GM12801 (cell line): ENCODE measurements around the gene LTK.

Source experiments
- TF ChIP-seq, protein P1 (sequence below): IDR thresholded peaks from one replicate; pipeline ENCODE4 v1.5.1; 2011; ENCODE audit warnings: control low read depth; ENCODE audit not compliant: insufficient read length; ENCODE audit errors: extremely low read depth

The LTK gene

DNA sequence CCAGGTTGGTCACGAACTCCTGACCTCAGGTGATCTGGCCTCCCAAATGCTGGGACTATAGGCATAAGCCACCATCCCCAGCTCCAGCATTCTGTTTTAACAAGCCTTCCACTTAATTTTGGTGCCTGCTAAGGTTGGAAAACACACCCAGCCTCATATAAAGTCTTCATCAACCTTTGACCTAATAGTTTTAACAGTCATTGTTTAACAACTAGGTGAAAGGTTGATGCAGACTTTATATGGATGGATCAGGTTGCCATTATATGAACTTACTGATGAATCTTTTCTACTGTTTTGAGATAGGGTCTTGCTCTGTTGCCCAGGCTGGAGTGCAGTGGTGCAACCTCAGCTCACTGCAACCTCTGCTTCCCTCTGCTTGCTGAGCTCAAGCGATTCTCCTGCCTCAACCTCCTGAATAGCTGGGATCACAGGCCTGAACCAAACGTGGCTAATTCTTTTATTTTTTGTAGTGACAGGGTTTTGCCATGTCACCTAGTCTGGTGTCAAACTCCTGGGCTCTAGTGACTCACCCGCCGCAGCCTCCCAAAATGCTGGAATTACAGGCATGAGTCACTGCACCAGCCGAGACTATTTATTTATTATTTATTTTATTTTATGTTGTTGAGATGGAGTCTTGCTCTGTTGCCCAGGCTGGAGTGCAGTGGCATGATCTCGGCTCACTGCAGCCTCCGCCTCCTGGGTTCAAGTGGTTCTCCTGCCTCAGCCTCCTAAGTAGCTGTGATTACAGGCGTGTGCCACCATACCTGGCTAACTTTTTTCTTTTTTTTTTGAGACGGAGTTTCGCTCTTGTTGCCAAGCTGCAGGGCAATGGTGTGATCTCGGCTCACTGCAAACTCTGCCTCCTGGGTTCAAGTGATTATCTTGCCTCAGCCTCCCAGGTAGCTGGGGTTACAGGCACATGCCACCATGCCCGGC, 33.5 kb upstream of the LTK start:
- TF ChIP-seq, protein P1, sequence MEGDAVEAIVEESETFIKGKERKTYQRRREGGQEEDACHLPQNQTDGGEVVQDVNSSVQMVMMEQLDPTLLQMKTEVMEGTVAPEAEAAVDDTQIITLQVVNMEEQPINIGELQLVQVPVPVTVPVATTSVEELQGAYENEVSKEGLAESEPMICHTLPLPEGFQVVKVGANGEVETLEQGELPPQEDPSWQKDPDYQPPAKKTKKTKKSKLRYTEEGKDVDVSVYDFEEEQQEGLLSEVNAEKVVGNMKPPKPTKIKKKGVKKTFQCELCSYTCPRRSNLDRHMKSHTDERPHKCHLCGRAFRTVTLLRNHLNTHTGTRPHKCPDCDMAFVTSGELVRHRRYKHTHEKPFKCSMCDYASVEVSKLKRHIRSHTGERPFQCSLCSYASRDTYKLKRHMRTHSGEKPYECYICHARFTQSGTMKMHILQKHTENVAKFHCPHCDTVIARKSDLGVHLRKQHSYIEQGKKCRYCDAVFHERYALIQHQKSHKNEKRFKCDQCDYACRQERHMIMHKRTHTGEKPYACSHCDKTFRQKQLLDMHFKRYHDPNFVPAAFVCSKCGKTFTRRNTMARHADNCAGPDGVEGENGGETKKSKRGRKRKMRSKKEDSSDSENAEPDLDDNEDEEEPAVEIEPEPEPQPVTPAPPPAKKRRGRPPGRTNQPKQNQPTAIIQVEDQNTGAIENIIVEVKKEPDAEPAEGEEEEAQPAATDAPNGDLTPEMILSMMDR, result no peak

DNA sequence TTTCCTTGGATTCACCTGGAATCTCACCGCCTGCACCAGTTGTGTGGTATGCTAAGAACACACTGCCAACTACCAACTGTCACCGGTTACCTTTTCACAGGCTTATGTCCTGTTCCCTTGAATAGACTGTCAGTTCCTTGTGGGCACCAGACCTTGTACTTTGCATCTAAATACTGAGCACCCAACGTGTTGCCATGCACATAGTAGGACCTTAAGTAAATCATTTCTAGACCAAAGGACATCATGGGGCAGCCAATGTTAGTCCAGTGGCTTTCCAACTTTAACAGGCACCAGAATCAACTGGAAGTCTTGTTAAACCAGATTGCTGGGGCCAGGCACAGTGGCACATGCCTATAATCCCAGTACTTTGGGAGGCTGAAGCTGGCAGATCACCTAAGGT, 31.6 kb upstream of the LTK start:
- TF ChIP-seq, protein P1, result no peak

DNA sequence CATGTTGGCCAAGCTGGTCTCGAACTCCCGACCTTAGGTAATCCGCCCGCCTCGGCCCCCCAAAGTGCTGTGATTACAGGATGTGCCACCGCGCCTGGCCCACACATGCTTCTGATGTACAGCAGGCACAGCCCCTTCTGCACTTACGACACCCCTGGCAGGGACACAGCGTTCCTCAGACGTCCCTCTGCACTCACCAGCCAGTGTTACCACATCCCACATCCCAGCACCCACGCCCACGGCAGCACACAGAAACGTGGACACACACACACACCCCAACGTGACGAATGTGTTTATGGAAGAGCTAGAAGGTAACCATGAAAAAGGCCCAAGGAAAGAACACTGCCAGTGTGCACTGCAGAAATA, 31.0 kb upstream of the LTK start:
- TF ChIP-seq, protein P1, result no peak

DNA sequence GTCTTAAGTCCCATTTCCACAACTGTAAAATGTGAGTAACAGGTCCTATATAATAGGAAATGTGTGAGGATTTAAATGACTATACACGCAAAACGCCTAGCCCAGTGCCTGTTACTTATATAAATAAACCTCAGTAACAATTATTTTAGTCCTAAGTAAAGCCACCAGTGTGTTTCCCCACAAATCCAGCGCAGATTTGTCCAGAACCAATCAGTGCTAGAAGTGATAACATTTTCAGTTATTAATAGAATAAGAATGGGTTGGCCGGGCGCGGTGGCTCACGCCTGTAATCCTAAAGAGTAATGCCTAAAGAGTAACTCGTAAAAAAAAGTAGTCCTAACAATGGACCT, 29.9 kb upstream of the LTK start:
- TF ChIP-seq, protein P1, result no peak

DNA sequence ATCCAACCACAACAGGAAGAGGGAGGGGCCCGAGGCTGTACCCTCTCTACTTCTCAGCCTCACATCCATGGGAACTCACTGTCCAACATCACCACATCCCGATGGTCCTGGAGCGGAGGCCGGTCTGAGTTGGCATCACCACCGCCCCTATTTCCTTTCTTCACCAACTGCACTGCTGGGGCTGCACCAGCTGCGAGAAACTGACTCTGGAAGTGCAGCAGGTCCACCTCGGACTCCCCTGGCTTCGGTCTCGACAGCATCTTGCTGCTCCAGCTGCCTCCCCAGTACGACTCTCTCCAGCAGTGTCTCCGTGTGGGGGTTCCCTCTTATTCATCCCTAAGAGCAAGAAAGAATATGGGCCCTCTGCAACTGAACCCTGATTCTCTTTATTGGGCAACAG, 23.2 kb upstream of the LTK start:
- TF ChIP-seq, protein P1, result no peak

DNA sequence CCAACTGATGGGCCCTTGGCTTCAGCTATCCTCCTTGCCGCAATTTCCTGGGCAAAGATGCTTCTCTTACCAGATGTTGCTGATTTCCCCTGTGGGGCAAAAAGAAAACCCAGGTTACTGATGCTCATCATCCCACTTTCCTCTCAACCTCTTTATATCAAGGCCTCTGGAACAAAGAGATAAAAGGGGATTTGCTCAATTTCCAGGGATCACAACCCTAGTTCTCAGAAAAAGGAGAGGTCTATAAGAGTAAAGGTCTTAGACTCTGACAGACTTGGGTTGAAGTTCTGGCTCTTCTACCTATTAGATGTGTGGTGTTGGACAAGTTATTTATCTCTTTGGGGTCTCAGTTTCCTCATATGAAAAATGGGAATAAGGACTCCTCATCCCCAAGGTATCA, 21.9 kb upstream of the LTK start:
- TF ChIP-seq, protein P1, result no peak

DNA sequence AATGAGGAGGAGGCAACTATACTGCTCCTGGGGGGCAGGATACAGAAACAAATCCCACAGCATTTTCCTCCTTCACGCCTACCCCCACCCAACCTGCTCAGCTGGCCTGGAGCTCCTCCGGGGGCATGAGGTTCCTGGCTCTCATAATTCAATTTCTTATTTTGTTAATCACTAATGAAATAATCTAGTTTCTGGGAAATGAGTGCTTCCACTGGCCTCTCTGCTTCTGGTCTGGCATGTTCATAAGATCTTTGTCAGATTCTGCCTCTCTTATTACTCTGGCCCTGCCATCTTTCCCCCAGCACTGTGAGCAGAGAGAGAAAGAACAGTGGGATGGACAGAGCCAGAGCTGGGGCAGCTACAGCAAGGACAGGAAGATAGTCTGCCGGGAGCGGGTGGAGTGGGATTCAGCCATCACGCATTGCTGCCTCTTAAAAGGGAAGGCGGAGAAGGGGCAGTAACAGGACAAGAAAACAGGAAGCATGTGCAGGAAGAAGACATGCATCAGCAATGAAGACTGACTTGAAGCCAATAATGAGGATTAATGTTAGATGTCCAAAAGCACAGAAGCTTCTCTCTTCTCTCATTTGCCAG, 16.8 kb upstream of the LTK start:
- TF ChIP-seq, protein P1, result no peak
